ENCODE results near the gene WWP2.
"Not testable (repeated sequence)": the region's sequence is repeated elsewhere in the genome, so short reads cannot be mapped to it uniquely, and the experiment has no call there.

DNA sequence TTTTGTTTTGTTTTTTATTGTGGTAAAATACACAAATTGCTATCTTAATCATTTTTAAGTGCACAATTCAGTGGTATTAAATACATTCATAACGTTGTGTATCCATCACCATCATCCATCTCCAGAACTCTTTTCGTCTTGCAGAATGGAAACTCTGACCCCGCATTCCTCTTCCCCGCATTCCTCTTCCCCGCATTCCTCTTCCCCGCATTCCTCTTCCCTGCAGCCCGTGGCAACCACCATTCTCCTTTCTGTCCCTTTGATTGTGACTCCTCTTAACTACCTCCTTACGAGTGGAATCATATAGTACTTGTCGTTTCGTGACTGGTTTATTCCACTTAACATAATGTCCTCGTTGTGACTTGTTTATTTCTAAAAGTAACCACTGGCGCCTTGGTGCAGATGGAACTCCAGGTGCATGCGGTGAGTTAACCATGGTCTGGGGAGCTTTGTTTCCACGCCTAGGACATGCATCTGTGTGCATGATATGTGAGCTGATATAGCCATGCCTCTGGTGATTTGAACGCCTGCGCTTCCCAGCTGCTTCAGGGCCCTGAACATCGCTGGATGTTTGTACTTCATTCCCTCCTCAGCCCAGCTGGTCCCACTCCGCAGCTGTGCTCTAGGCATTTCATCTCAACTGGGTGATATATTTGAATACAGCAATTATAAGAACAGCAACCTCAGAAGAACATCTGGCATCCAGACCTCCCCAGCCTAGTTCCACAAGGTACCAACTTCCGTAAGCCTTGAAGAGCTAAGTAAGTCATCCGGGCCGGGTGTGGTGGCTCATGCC, 181.3 kb downstream of the WWP2 start:
- TF ChIP-seq POLR2A, CTCF (IDR thresholded peaks at IDR 0.05): not testable (repeated sequence)

Measured in esophagus squamous epithelium (tissue), 4 donors.